Mucosa of descending colon (tissue), 3 donors: ENCODE results near the gene TBATA. TPM values are rescaled to one million over a fixed set of nuclear protein-coding genes. Genes with fewer than 3 reads are reported as not detected.
A peak's percentile ranks its signal among the peaks of the same experiment; 100 is the strongest.

Experiments used
- ATAC-seq: fragments of 200-7000 bp; cut with Tn5 transposase; one replicate; pipeline ENCODE4 v1.9.1; 2020; ENCODE audit warnings: mild to moderate bottlenecking, moderate library complexity
- DNase-seq, 3 donors: peaks; one replicate each; pipeline ENCODE4 v3.0.0-alpha.2; 2020
- H3K36me3 ChIP-seq: fragments of 200-600 bp; one replicate; pipeline ENCODE4 v1.8.0; 2021; ENCODE audit warnings: low read depth, mild to moderate bottlenecking
- H3K4me1 ChIP-seq: fragments of 200-600 bp; one replicate; pipeline ENCODE4 v1.8.0; 2021; ENCODE audit warnings: low read depth, mild to moderate bottlenecking
- H3K4me3 ChIP-seq: fragments of 200-600 bp; one replicate; pipeline ENCODE4 v1.8.0; 2021; ENCODE audit warnings: mild to moderate bottlenecking
- H3K9me3 ChIP-seq: fragments of 200-600 bp; one replicate; pipeline ENCODE4 v1.8.0; 2021; ENCODE audit warnings: mild to moderate bottlenecking
- intact Hi-C, 2 donors: fragments of 100-400 bp; cut with DNase I in 1 of 2; cut with micrococcal nuclease in 1 of 2; formaldehyde crosslinking; loops; one replicate each; pipeline versions ENCODE4 v1.11.0 to v1.11.1; 2022; cut with DNase I, micrococcal nuclease
- total RNA-seq, 3 donors: library from RNA; stranded (reverse); fragmentation: NEBNext Ultra II Directional in 2 of 3; extraction: Animal tissue kit (Norgen Biotek cat#: 25700) in 2 of 3; gene quantifications; one replicate each; pipeline versions ENCODE4 v1.2.1 to v1.2.4, GENCODE V29; 2021 to 2023
- TF ChIP-seq, protein P1 (sequence below): fragments of 200-600 bp; IDR thresholded peaks from one replicate; pipeline ENCODE4 v1.8.0; 2022; ENCODE audit warnings: antibody characterized with exemption, mild to moderate bottlenecking
- donor health status: DM: no; HTN: no; CAD: no; lungs with moderate emphysema.
- donor health status: DM: no; HTN: no; CAD: no.
- donor health status: DM: no; HTN: yes; CAD: no.

TBATA gene
- total RNA-seq, 3 donors from 2014 or later = not detected

DNA sequence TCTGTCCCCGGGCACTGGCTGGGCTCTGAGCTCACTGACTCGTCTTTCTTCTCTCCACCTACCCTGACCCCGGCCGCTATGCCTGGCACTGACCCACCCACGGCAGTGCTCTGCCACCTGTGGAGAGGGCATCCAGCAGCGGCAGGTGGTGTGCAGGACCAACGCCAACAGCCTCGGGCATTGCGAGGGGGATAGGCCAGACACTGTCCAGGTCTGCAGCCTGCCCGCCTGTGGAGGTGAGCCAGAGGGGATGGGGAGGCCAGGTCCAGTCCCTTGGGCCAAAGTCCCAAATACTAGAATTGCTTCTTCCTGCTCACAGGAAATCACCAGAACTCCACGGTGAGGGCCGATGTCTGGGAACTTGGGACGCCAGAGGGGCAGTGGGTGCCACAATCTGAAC, 27.3 kb downstream of the TBATA start:
- DNase-seq (peak in 1 of 3 donors; percentile 24), ATAC-seq (no peak)
- H3K4me3 ChIP-seq = no peak overlapping the region
- H3K4me1 ChIP-seq = peaks cover 4% of the 10 kb centered on the region
- no peaks in the 10 kb centered on the region for H3K36me3 ChIP-seq
- TF ChIP-seq, protein P1, sequence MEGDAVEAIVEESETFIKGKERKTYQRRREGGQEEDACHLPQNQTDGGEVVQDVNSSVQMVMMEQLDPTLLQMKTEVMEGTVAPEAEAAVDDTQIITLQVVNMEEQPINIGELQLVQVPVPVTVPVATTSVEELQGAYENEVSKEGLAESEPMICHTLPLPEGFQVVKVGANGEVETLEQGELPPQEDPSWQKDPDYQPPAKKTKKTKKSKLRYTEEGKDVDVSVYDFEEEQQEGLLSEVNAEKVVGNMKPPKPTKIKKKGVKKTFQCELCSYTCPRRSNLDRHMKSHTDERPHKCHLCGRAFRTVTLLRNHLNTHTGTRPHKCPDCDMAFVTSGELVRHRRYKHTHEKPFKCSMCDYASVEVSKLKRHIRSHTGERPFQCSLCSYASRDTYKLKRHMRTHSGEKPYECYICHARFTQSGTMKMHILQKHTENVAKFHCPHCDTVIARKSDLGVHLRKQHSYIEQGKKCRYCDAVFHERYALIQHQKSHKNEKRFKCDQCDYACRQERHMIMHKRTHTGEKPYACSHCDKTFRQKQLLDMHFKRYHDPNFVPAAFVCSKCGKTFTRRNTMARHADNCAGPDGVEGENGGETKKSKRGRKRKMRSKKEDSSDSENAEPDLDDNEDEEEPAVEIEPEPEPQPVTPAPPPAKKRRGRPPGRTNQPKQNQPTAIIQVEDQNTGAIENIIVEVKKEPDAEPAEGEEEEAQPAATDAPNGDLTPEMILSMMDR = no peak
- no peaks in the 10 kb centered on the region for H3K9me3 ChIP-seq
- intact Hi-C loops = loop anchor here in 1 of 2 donors (5.0 kb wide), 1 partner anchor 211 kb away; no protein-coding TSS in a partner anchor

DNA sequence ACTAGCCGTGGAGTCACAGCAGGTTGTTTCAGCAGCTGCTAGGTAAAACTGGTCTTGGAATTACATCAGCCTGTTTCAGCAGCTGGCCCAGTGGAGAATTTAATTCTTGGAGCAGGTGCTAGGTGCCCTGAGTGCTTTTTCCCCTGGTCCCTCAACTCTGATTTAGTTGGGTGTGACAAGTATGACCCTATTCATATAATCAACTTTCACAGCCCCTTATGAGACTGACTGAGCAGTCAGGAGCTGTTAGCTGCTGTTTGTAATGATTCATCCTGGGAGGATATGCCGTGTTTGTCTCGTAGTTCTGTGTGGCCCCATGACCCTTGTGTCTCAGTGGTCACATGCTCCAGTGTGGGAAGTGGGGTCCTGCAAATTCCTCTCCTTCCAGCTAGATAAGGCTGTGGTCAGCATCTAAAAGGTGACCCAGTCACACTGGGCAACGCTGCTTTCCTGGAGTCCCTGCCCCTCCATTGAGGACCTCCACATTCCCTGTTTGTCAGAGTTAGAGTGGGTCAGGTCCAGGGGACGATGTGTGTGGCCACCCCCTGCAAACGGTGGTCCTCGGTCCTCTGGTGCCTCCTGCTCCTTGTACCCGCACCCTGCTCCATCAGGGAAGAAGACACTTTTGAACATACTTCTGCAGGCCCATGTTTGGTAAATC, 28.3 kb downstream of the TBATA start:
- no peaks in the 10 kb centered on the region for H3K9me3 ChIP-seq
- no peak overlapping the region for H3K4me3 ChIP-seq
- no peaks in the 10 kb centered on the region for H3K36me3 ChIP-seq
- H3K4me1 ChIP-seq = peaks cover 4% of the 10 kb centered on the region
- TF ChIP-seq, protein P1 = no peak
- intact Hi-C loops = loop anchor here in 1 of 2 donors (5.0 kb wide), 1 partner anchor 210 kb away; no protein-coding TSS in a partner anchor
- DNase-seq (no peak), ATAC-seq (no peak)

DNA sequence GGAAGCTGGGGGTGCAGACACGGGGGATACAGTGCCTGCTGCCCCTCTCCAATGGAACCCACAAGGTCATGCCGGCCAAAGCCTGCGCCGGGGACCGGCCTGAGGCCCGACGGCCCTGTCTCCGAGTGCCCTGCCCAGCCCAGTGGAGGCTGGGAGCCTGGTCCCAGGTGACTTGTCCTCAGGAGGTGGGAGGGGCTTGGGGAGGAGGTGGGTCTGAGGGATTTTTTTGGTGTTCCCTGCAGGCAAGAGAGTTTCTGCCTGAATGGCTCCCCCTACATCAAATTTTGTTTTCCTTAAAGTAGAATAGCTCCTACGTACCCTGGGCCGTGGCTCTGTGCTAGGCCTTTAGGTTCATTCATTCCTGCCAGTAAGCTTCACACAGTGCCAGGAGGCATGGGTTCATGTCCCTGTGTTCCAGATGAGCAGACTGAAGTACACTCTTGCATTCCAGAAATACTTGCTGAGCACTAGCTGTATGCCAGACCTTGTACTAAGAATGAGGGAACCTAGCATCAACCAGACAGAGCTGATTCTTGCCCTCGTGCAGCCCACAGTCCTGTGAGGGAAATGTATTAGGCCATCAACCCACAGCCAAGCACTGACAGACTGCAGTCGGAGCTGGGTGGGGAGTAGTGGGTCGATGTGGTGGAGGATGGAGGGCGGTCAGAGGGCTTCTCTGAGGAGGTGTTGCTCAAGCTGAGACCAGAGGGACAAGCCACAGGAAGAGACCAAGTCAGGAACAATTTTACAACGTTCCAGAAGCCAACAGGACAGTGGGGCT, 31.1 kb downstream of the TBATA start:
- TF ChIP-seq, protein P1 = no peak
- intact Hi-C loops = no loop called here
- Histone ChIP-seq H3K9me3 (no peaks in the 10 kb centered on the region), H3K36me3 (no peaks in the 10 kb centered on the region), H3K4me1 (peaks cover 4% of the 10 kb centered on the region), H3K4me3 (no peak overlapping the region)
- ATAC-seq (no peak), DNase-seq (peak in 1 of 3 donors; percentile 19)

DNA sequence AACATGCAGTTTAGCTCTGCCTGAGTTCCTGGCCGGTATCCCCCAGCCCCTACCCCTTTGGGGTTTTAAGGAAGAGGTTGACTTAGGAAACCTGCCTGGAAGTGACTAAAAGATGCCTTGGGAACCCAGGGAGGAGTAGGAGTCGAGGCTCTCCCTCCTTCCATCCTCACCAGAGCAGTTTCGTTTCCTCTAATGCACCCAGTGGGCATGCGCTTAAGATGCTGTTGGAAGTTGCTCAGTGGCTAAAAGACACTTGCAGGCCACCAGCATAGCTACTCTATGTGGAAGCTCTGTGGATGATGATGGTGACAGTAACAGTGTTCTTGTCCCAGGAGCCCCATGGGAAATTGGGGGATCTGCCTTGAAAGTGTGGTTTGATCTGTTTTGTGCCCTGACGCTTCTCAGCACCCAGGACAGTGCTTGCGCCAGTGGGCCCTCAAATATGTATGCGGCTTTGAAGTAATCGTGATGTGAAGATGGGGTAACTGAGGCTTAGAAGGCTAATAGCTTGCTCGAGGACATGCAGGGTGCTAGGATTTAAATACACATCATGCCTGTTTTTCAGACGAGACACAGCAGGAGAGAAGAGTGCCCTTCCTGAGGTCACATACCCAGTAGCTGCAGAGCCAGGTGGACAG, 32.0 kb downstream of the TBATA start:
- TF ChIP-seq, protein P1 = no peak
- Histone ChIP-seq H3K4me1 (no peaks in the 10 kb centered on the region), H3K36me3 (no peaks in the 10 kb centered on the region), H3K9me3 (no peaks in the 10 kb centered on the region), H3K4me3 (no peak overlapping the region)
- intact Hi-C loops = no loop called here
- DNase-seq (peak in 1 of 3 donors; percentile 3), ATAC-seq (no peak)

DNA sequence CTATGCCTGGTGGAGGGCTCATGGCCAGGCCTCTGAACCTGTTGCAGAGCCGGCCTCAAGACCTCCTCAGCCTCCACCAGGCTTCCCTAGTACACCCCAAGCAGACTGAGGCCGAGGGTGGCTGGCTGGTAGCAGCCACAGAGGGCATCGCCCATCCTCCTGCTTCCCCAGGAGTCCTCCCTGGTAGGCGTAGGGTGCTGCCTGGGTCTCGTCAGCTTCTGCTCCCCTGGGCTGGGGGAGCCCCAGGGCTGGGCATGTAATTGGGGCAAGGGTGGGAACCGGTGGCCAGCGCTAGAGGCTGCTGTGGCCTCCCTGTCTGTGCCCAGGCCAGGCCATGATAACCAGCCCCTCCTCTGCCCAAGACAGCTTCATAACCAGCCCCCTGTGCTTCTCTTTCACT, 32.6 kb downstream of the TBATA start:
- H3K9me3 ChIP-seq = no peaks in the 10 kb centered on the region
- peak in 1 of 3 donors; percentile 9 for DNase-seq
- H3K4me1 ChIP-seq = no peaks in the 10 kb centered on the region
- intact Hi-C loops = no loop called here
- TF ChIP-seq, protein P1 = no peak
- H3K36me3 ChIP-seq = no peaks in the 10 kb centered on the region
- no peak overlapping the region for H3K4me3 ChIP-seq
- no peak for ATAC-seq
